GM18861 (cell line): ENCODE data around the gene APP.
"Not testable (repeated sequence)": the region's sequence is repeated elsewhere in the genome, so short reads cannot be mapped to it uniquely, and the experiment has no call there.

Experiments
- ATAC-seq: cut with Tn5 transposase; IDR thresholded peaks from one replicate; pipeline ENCODE4 v1.9.1; 2021; ENCODE audit not compliant: unreplicated experiment

The APP gene

GRCh38 chr21:26164311-26164710 lies 6.3 kb downstream of the APP start:
- ATAC-seq = no peak

GRCh38 chr21:26162081-26162480 lies 8.5 kb downstream of the APP start:
- ATAC-seq = no peak

GRCh38 chr21:26159869-26160268 lies 10.7 kb downstream of the APP start:
- ATAC-seq = no peak

- ATAC-seq = no peak
Observed at GRCh38 chr21:26157801-26158200, 12.8 kb downstream of the APP start.

- ATAC-seq = no peak
Observed at GRCh38 chr21:26154753-26155152, 15.8 kb downstream of the APP start.

GRCh38 chr21:26153758-26154157 lies 16.8 kb downstream of the APP start:
- ATAC-seq = no peak

- ATAC-seq = no peak
Observed at GRCh38 chr21:26148840-26149354, 21.7 kb downstream of the APP start.

- no peak for ATAC-seq
Observed at GRCh38 chr21:26148071-26148839, 22.3 kb downstream of the APP start.

- ATAC-seq = no peak
Observed at GRCh38 chr21:26147535-26147934, 23.0 kb downstream of the APP start.

GRCh38 chr21:26146681-26147080 lies 23.9 kb downstream of the APP start:
- ATAC-seq = no peak

- no peak for ATAC-seq
Observed at GRCh38 chr21:26144031-26144430, 26.5 kb downstream of the APP start.

- no peak for ATAC-seq
Observed at GRCh38 chr21:26142363-26142762, 28.2 kb downstream of the APP start.

GRCh38 chr21:26140926-26141325 lies 29.6 kb downstream of the APP start:
- ATAC-seq = no peak

- no peak for ATAC-seq
Observed at GRCh38 chr21:26140164-26140579, 30.4 kb downstream of the APP start.

- no peak for ATAC-seq
Observed at GRCh38 chr21:26138615-26139257, 31.8 kb downstream of the APP start.

GRCh38 chr21:26137379-26138060 lies 33.0 kb downstream of the APP start:
- no peak for ATAC-seq

- peak; percentile 81 for ATAC-seq
Observed at GRCh38 chr21:26136671-26137070, 33.9 kb downstream of the APP start.

- ATAC-seq = no peak
Observed at GRCh38 chr21:26135520-26135919, 35.0 kb downstream of the APP start.

- ATAC-seq = no peak
Observed at GRCh38 chr21:26131554-26131953, 39.0 kb downstream of the APP start.

- ATAC-seq = not testable (repeated sequence)
Observed at GRCh38 chr21:26131053-26131452, 39.5 kb downstream of the APP start.

- no peak for ATAC-seq
Observed at GRCh38 chr21:26130249-26130881, 40.2 kb downstream of the APP start.
